Activated T-cell treated with anti-CD3 and anti-CD28 coated beads, Interleukin-2, amount 50 U/mL, for 4 hours (primary cell): ENCODE data around the gene MARVELD1. TPM values are rescaled to one million over a fixed set of nuclear protein-coding genes. Genes with fewer than 3 reads are reported as not detected.

Source experiments
- ATAC-seq, 2 donors: fragments of 200-7000 bp; cut with Tn5 transposase; one replicate each; pipeline ENCODE4 v1.10.0; 2021
- DNase-seq: peaks from one replicate; pipeline ENCODE4 v3.0.0-alpha.2; 2020
- H3K27me3 Mint-ChIP-seq: one replicate; pipeline ENCODE4 v1.8.0; 2021; ENCODE audit warnings: low read depth, mixed read lengths
- H3K36me3 Mint-ChIP-seq: one replicate; pipeline ENCODE4 v1.8.0; 2022; ENCODE audit warnings: mixed read lengths; ENCODE audit not compliant: insufficient read depth
- H3K4me1 Mint-ChIP-seq: one replicate; pipeline ENCODE4 v1.8.0; 2021; ENCODE audit warnings: low read depth, mixed read lengths
- H3K4me3 Mint-ChIP-seq: one replicate; pipeline ENCODE4 v1.8.0; 2021; ENCODE audit warnings: mild to moderate bottlenecking, moderate library complexity, mixed read lengths
- H3K9me3 Mint-ChIP-seq: one replicate; pipeline ENCODE4 v1.8.0; 2021; ENCODE audit warnings: mixed read lengths
- total RNA-seq, 3 donors: library from RNA; stranded (reverse); gene quantifications; one replicate each; pipeline ENCODE4 v1.2.1, GENCODE V29; 2021

The MARVELD1 gene
- total RNA-seq, 3 donors from 2014 or later = 1.6 to 2.5 (median 1.7) TPM

- Mint-ChIP-seq H3K9me3 (no peaks in the 10 kb centered on the region), H3K36me3 (no peaks in the 10 kb centered on the region), H3K4me3 (no peak overlapping the region), H3K4me1 (no peaks in the 10 kb centered on the region), H3K27me3 (peaks cover 11% of the 10 kb centered on the region)
- ATAC-seq = no peak
- no peak for DNase-seq
Observed at GRCh38 chr10:97724341-97724941, 10.9 kb downstream of the MARVELD1 start.

- Mint-ChIP-seq H3K27me3 (peaks cover 11% of the 10 kb centered on the region), H3K4me3 (no peak overlapping the region), H3K9me3 (no peaks in the 10 kb centered on the region), H3K36me3 (no peaks in the 10 kb centered on the region), H3K4me1 (no peaks in the 10 kb centered on the region)
- ATAC-seq (peak in 1 of 2 donors; percentile 52), DNase-seq (no peak)
Observed at GRCh38 chr10:97726636-97727178, 13.2 kb downstream of the MARVELD1 start.

- DNase-seq = no peak
- Mint-ChIP-seq H3K4me3 (no peak overlapping the region), H3K4me1 (no peaks in the 10 kb centered on the region), H3K27me3 (peaks cover 11% of the 10 kb centered on the region), H3K9me3 (no peaks in the 10 kb centered on the region), H3K36me3 (no peaks in the 10 kb centered on the region)
- no peak for ATAC-seq
Observed at GRCh38 chr10:97729014-97729413, 15.5 kb downstream of the MARVELD1 start.

- Mint-ChIP-seq H3K27me3 (peaks cover 3% of the 10 kb centered on the region), H3K36me3 (no peaks in the 10 kb centered on the region), H3K4me1 (peaks cover 8% of the 10 kb centered on the region), H3K4me3 (no peak overlapping the region), H3K9me3 (no peaks in the 10 kb centered on the region)
- peak in 1 of 2 donors; percentile 53 for ATAC-seq
- DNase-seq = peak; percentile 52
Observed at GRCh38 chr10:97731346-97732051, 18.0 kb downstream of the MARVELD1 start.

- H3K9me3 Mint-ChIP-seq = no peaks in the 10 kb centered on the region
- DNase-seq (no peak), ATAC-seq (no peak)
- no peak overlapping the region for H3K4me3 Mint-ChIP-seq
- H3K4me1 Mint-ChIP-seq = peaks cover 13% of the 10 kb centered on the region
- no peaks in the 10 kb centered on the region for H3K36me3 Mint-ChIP-seq
- H3K27me3 Mint-ChIP-seq = no peaks in the 10 kb centered on the region
Observed at GRCh38 chr10:97732052-97732359, 18.5 kb downstream of the MARVELD1 start.

- ATAC-seq = no peak
- H3K9me3 Mint-ChIP-seq = no peaks in the 10 kb centered on the region
Observed at GRCh38 chr10:97733256-97733655, 19.7 kb downstream of the MARVELD1 start.

GRCh38 chr10:97734021-97734420 is 20.5 kb downstream of the MARVELD1 start:
- H3K4me1 Mint-ChIP-seq = peaks cover 27% of the 10 kb centered on the region
- no peaks in the 10 kb centered on the region for H3K9me3 Mint-ChIP-seq
- no peak overlapping the region for H3K4me3 Mint-ChIP-seq
- no peaks in the 10 kb centered on the region for H3K27me3 Mint-ChIP-seq
- DNase-seq = no peak
- ATAC-seq = no peak
- peaks cover 4% of the 10 kb centered on the region for H3K36me3 Mint-ChIP-seq

More at GRCh38 chr10:97733256-97733655, 19.7 kb downstream of the MARVELD1 start:
- Mint-ChIP-seq H3K4me1 (peaks cover 22% of the 10 kb centered on the region), H3K4me3 (no peak overlapping the region), H3K36me3 (peaks cover 4% of the 10 kb centered on the region), H3K27me3 (no peaks in the 10 kb centered on the region)
- no peak for DNase-seq

GRCh38 chr10:97736403-97736901 is 22.9 kb downstream of the MARVELD1 start:
- no peak for DNase-seq
- Mint-ChIP-seq H3K4me1 (peaks cover 47% of the 10 kb centered on the region), H3K9me3 (no peaks in the 10 kb centered on the region), H3K4me3 (peak overlapping the region; percentile 95), H3K27me3 (no peaks in the 10 kb centered on the region), H3K36me3 (peaks cover 21% of the 10 kb centered on the region)
- ATAC-seq = peak; percentile 17 to 23

- peak; percentile 85 to 93 for ATAC-seq
- Mint-ChIP-seq H3K9me3 (no peaks in the 10 kb centered on the region), H3K4me1 (peaks cover 49% of the 10 kb centered on the region), H3K27me3 (no peaks in the 10 kb centered on the region), H3K4me3 (peak within 1 kb of the TSS; percentile 95), H3K36me3 (peaks cover 22% of the 10 kb centered on the region)
- peak; percentile 95 for DNase-seq
Observed at GRCh38 chr10:97736902-97737769, 23.6 kb downstream of the MARVELD1 start, which contains the start of gene ZFYVE27. ZFYVE27 (plus strand) TSS chr10:97737128; CDS start chr10:97738478, 1,350 bp downstream.

- DNase-seq = no peak
- H3K36me3 Mint-ChIP-seq = peaks cover 24% of the 10 kb centered on the region
- no peaks in the 10 kb centered on the region for H3K9me3 Mint-ChIP-seq
- no peaks in the 10 kb centered on the region for H3K27me3 Mint-ChIP-seq
- ATAC-seq = peak in 1 of 2 donors; percentile 19
- peak overlapping the region; percentile 95 for H3K4me3 Mint-ChIP-seq
- peaks cover 51% of the 10 kb centered on the region for H3K4me1 Mint-ChIP-seq
Observed at GRCh38 chr10:97737770-97738265, 24.3 kb downstream of the MARVELD1 start.

GRCh38 chr10:97738616-97739015 is 25.1 kb downstream of the MARVELD1 start:
- Mint-ChIP-seq H3K4me3 (peak overlapping the region; percentile 95), H3K27me3 (no peaks in the 10 kb centered on the region), H3K4me1 (peaks cover 56% of the 10 kb centered on the region), H3K9me3 (no peaks in the 10 kb centered on the region), H3K36me3 (peaks cover 28% of the 10 kb centered on the region)
- ATAC-seq (no peak), DNase-seq (no peak)

- DNase-seq (no peak), ATAC-seq (no peak)
- Mint-ChIP-seq H3K9me3 (no peaks in the 10 kb centered on the region), H3K27me3 (no peaks in the 10 kb centered on the region), H3K36me3 (peaks cover 45% of the 10 kb centered on the region), H3K4me3 (no peak overlapping the region), H3K4me1 (peaks cover 55% of the 10 kb centered on the region)
Observed at GRCh38 chr10:97740613-97741012, 27.1 kb downstream of the MARVELD1 start.

- Mint-ChIP-seq H3K4me3 (no peak overlapping the region), H3K36me3 (peaks cover 51% of the 10 kb centered on the region)
Observed at GRCh38 chr10:97743169-97743943, 29.8 kb downstream of the MARVELD1 start.

More at GRCh38 chr10:97743169-97743943, 29.8 kb downstream of the MARVELD1 start:
- ATAC-seq (no peak), DNase-seq (no peak)
- H3K9me3 Mint-ChIP-seq = no peaks in the 10 kb centered on the region
- peaks cover 34% of the 10 kb centered on the region for H3K4me1 Mint-ChIP-seq
- H3K27me3 Mint-ChIP-seq = no peaks in the 10 kb centered on the region
